HFFc6 (cell line): ENCODE data around the gene BRDT. TPM values are rescaled to one million over a fixed set of nuclear protein-coding genes. Genes with fewer than 3 reads are reported as not detected.
A peak's percentile ranks its signal among the peaks of the same experiment; 100 is the strongest.

Experiments used
- DNase-seq: peaks from one replicate; pipeline ENCODE4 v3.0.0-alpha.2; 2018
- H3K27ac Mint-ChIP-seq: 2 replicates; pipeline ENCODE4 v1.8.0; 2020; ENCODE audit warnings: mild to moderate bottlenecking, mixed read lengths
- H3K27me3 Mint-ChIP-seq: 2 replicates; pipeline ENCODE4 v1.8.0; 2021; ENCODE audit warnings: mild to moderate bottlenecking, moderate library complexity, mixed read lengths; ENCODE audit not compliant: insufficient read depth
- H3K36me3 Mint-ChIP-seq: 2 replicates; pipeline ENCODE4 v1.8.0; 2021; ENCODE audit warnings: low read depth, mixed read lengths
- H3K4me1 Mint-ChIP-seq: 2 replicates; pipeline ENCODE4 v1.8.0; 2020; ENCODE audit warnings: low read depth, mixed read lengths
- H3K4me3 Mint-ChIP-seq: 2 replicates; pipeline ENCODE4 v1.8.0; 2020; ENCODE audit warnings: mild to moderate bottlenecking, moderate library complexity, mixed read lengths
- H3K9me3 Mint-ChIP-seq: 2 replicates; pipeline ENCODE4 v1.8.0; 2020; ENCODE audit warnings: mild to moderate bottlenecking, mixed read lengths
- total RNA-seq, 6 experiments: library from RNA; stranded (reverse); fragmentation: NEBNext Ultra II Directional; extraction: Animal tissue kit (Norgen Biotek cat#: 25700); gene quantifications; 2 replicates in 1 of 6; 3 replicates in 5 of 6; pipeline ENCODE4 v1.2.3, GENCODE V29; 2021
- TF ChIP-seq, protein P1 (sequence below): fragments of 200-600 bp; sonication (generic); IDR thresholded peaks from 2 replicates; pipeline ENCODE4 v1.5.0; 2021; ENCODE audit warnings: antibody characterized with exemption, mild to moderate bottlenecking

BRDT gene
- total RNA-seq, 6 experiments from 2014 or later = not detected

- DNase-seq = no peak
- H3K4me3 Mint-ChIP-seq = peak overlapping the region; percentile 30; the same call in 1 of the 2 replicates
Measured at GRCh38 chr1:92030656-92031107, 81.5 kb downstream of the BRDT start.

DNA sequence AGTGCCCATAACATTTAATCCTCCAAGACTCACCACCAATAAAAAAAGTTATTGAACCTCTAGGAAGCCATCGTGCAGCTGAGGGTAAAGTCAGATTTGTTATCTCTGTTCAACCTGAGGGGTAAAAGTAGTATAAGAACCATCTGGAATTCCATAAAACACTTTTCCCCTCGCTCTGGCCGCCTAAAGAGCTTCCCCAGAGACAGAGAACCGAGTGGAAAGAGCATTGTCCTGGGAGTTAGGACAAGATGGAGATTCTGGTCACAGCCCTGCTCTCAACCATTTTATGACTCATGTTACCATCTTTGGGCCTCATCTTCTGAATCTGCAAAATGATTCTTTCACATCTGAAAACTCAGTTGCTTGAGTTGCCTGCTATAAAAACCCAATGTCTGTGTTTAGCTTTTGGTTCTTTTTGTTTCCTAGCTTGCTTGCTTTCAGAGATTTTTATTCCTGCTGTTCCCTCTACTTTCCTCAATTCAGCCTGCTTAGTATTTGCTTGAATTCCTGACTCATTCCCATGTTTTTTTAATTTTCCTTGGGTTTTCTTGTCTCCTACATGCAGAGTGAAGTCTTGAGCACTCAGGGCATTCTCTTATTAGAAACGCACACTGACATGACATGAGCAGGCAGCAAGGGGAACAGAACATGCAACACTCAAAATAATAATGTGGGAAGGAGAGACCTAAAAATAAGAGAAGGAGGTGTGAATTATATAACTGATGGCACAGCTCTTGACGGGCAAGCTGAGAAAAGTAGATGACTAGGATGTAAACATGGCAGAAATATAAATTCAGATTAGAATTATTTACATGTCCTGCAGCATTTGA, 82.3 kb downstream of the BRDT start:
- Mint-ChIP-seq H3K27me3 (peaks cover 12% of the 10 kb centered on the region), H3K27ac (no peak overlapping the region), H3K4me3 (no peak overlapping the region), H3K9me3 (no peaks in the 10 kb centered on the region), H3K36me3 (no peaks in the 10 kb centered on the region), H3K4me1 (peaks cover 17% of the 10 kb centered on the region)
- DNase-seq = no peak
- TF ChIP-seq, protein P1, sequence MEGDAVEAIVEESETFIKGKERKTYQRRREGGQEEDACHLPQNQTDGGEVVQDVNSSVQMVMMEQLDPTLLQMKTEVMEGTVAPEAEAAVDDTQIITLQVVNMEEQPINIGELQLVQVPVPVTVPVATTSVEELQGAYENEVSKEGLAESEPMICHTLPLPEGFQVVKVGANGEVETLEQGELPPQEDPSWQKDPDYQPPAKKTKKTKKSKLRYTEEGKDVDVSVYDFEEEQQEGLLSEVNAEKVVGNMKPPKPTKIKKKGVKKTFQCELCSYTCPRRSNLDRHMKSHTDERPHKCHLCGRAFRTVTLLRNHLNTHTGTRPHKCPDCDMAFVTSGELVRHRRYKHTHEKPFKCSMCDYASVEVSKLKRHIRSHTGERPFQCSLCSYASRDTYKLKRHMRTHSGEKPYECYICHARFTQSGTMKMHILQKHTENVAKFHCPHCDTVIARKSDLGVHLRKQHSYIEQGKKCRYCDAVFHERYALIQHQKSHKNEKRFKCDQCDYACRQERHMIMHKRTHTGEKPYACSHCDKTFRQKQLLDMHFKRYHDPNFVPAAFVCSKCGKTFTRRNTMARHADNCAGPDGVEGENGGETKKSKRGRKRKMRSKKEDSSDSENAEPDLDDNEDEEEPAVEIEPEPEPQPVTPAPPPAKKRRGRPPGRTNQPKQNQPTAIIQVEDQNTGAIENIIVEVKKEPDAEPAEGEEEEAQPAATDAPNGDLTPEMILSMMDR = no peak

More at GRCh38 chr1:92030656-92031107, 81.5 kb downstream of the BRDT start:
- H3K27ac Mint-ChIP-seq = no peak overlapping the region
- no peaks in the 10 kb centered on the region for H3K36me3 Mint-ChIP-seq
- H3K9me3 Mint-ChIP-seq = no peaks in the 10 kb centered on the region
- H3K27me3 Mint-ChIP-seq = peaks cover 11% of the 10 kb centered on the region
- TF ChIP-seq, protein P1 = no peak
- peaks cover 17% of the 10 kb centered on the region for H3K4me1 Mint-ChIP-seq

DNA sequence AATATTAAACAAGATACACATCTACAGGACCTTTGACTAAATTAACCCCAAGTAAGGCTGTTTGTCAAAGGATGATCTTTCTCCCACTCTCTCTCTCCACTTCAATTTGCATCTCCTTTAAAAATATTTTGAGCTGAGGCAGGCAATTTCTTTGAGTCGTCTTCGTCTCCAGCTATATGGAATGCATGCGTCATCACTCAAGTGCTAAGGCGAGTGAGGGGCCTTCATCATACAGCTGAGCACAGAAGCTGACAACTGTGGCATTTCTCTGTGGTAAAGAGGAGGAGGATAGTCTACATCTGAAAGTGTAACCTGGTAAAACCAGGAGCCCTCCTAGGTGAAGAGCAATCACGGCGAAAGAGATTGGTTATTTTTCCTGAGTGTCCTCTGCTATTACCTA, 88.2 kb downstream of the BRDT start:
- Mint-ChIP-seq H3K9me3 (no peaks in the 10 kb centered on the region), H3K27me3 (peaks cover 3% of the 10 kb centered on the region), H3K4me3 (no peak overlapping the region), H3K36me3 (no peaks in the 10 kb centered on the region), H3K4me1 (no peaks in the 10 kb centered on the region), H3K27ac (no peak overlapping the region)
- no peak for DNase-seq
- TF ChIP-seq, protein P1 = no peak

- peaks cover 3% of the 10 kb centered on the region for H3K27me3 Mint-ChIP-seq
- DNase-seq = no peak
- no peak overlapping the region for H3K27ac Mint-ChIP-seq
- no peaks in the 10 kb centered on the region for H3K4me1 Mint-ChIP-seq
- H3K36me3 Mint-ChIP-seq = no peaks in the 10 kb centered on the region
- TF ChIP-seq, protein P1 = no peak
- no peak overlapping the region for H3K4me3 Mint-ChIP-seq
- H3K9me3 Mint-ChIP-seq = no peaks in the 10 kb centered on the region
Measured at GRCh38 chr1:92038695-92039346, 89.6 kb downstream of the BRDT start.

DNA sequence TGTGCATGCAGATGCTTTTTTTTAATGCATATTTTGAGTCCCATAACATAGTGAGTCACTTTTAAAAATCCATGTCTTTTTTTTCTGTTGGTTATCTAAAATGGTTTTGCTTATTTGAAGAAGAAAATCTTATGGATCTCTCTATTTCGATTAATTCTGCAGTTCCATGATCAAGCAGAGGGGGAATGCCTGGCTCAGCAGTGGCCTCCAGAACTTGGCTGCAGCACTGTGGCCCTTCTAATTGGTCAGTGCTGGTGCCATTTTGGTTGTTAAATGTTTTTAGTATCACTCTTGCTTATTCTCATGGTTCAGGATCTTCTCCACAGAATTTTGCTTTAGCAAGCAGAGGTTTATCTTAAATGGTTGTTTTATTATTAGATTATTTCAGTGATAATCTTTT, 91.8 kb downstream of the BRDT start:
- no peaks in the 10 kb centered on the region for H3K9me3 Mint-ChIP-seq
- no peak for DNase-seq
- no peaks in the 10 kb centered on the region for H3K4me1 Mint-ChIP-seq
- no peak overlapping the region for H3K27ac Mint-ChIP-seq
- TF ChIP-seq, protein P1 = peak; percentile 11; the same call in 1 of the 2 replicates
- H3K27me3 Mint-ChIP-seq = no peaks in the 10 kb centered on the region
- H3K36me3 Mint-ChIP-seq = no peaks in the 10 kb centered on the region
- H3K4me3 Mint-ChIP-seq = no peak overlapping the region
